CD4-positive, CD25-positive, alpha-beta regulatory T cell (primary cell): ENCODE measurements around the gene SETD1B. TPM values are rescaled to one million over a fixed set of nuclear protein-coding genes. Genes with fewer than 3 reads are reported as not detected.

Source experiments
- ATAC-seq, 2 donors: fragments of 150-1000 bp; cut with Tn5 transposase; one replicate each; pipeline ENCODE4 v1.10.0; 2021; ENCODE audit warnings: low read depth in 2 of 2, moderate number of reproducible peaks in 2 of 2, moderate library complexity in 1 of 2
- DNase-seq, 3 donors: peaks; one replicate each; pipeline versions ENCODE4 v3.0.0 to v3.0.0-alpha.2; 2012 to 2022; ENCODE audit warnings: mixed read lengths in 1 of 3
- H3K27ac ChIP-seq: one replicate; pipeline ENCODE4 v1.7.0; 2013; ENCODE audit warnings: mild to moderate bottlenecking, low read length; ENCODE audit not compliant: insufficient read depth, poor library complexity, severe bottlenecking
- H3K27me3 ChIP-seq: one replicate; pipeline ENCODE4 v1.7.0; 2013; ENCODE audit warnings: low read length; ENCODE audit not compliant: control insufficient read depth, insufficient read depth
- H3K36me3 ChIP-seq: one replicate; pipeline ENCODE4 v1.7.0; 2013; ENCODE audit warnings: mild to moderate bottlenecking, low read length, moderate library complexity; ENCODE audit not compliant: control insufficient read depth, insufficient read depth
- H3K4me1 ChIP-seq: 2 replicates; pipeline ENCODE4 v1.7.0; 2013; ENCODE audit warnings: mild to moderate bottlenecking, low read length; ENCODE audit not compliant: insufficient read depth, control insufficient read depth, poor library complexity, severe bottlenecking
- H3K4me3 ChIP-seq: one replicate; pipeline ENCODE4 v1.7.0; 2013; ENCODE audit warnings: low read depth, mild to moderate bottlenecking, low read length, moderate library complexity
- H3K9me3 ChIP-seq, 2 experiments: 1 replicate in 1 of 2; 2 replicates in 1 of 2; pipeline ENCODE4 v1.7.0; 2013; ENCODE audit warnings: low read length in 2 of 2, mild to moderate bottlenecking in 1 of 2, moderate library complexity in 1 of 2; ENCODE audit not compliant: control insufficient read depth in 2 of 2
- H3K27ac Mint-ChIP-seq, 3 donors: one replicate each; pipeline ENCODE4 v1.8.0; 2020 to 2022; ENCODE audit warnings: mild to moderate bottlenecking in 3 of 3, mixed read lengths in 3 of 3, moderate library complexity in 2 of 3
- H3K27me3 Mint-ChIP-seq: one replicate; pipeline ENCODE4 v1.8.0; 2022; ENCODE audit warnings: mild to moderate bottlenecking, mixed read lengths
- H3K36me3 Mint-ChIP-seq: one replicate; pipeline ENCODE4 v1.8.0; 2020; ENCODE audit warnings: mixed read lengths
- H3K4me1 Mint-ChIP-seq, 4 donors: one replicate each; pipeline ENCODE4 v1.8.0; 2020 to 2022; ENCODE audit warnings: mixed read lengths in 4 of 4, mild to moderate bottlenecking in 1 of 4
- H3K4me3 Mint-ChIP-seq, 4 donors: one replicate each; pipeline ENCODE4 v1.8.0; 2020 to 2022; ENCODE audit warnings: mild to moderate bottlenecking in 4 of 4, mixed read lengths in 4 of 4, moderate library complexity in 3 of 4
- H3K9me3 Mint-ChIP-seq, 7 donors: one replicate each; pipeline ENCODE4 v1.8.0; 2020 to 2022; ENCODE audit warnings: mixed read lengths in 7 of 7, mild to moderate bottlenecking in 3 of 7, moderate library complexity in 2 of 7
- polyA plus RNA-seq, 4 donors: library from polyadenylated mRNA; unstranded; fragments of 300-500 nt; fragmentation: Illumina TruSeq; gene quantifications; one replicate each; pipeline ENCODE4 v1.2.3, GENCODE V29; 2021
- total RNA-seq: library from RNA; stranded (reverse); gene quantifications from one replicate; pipeline ENCODE4 v1.2.3, GENCODE V29; 2022

The SETD1B gene
- total and polyA plus RNA-seq, 5 donors from 2014 or later = 1.2 to 118 (median 1.8) TPM

- H3K27me3 Mint-ChIP-seq = no peaks in the 10 kb centered on the region
- Histone ChIP-seq H3K9me3 (no peaks in the 10 kb centered on the region), H3K36me3 (no peaks in the 10 kb centered on the region), H3K27ac (no peak overlapping the region), H3K4me3 (no peak overlapping the region), H3K27me3 (no peaks in the 10 kb centered on the region), H3K4me1 (no peaks in the 10 kb centered on the region)
- H3K4me3 Mint-ChIP-seq = no peak overlapping the region
- peaks cover 4% of the 10 kb centered on the region for H3K36me3 Mint-ChIP-seq
- H3K4me1 Mint-ChIP-seq = peaks cover 0 to 4% (median 0%) of the 10 kb centered on the region in 4 donors
- DNase-seq (no peak), ATAC-seq (no peak)
- H3K27ac Mint-ChIP-seq = no peak overlapping the region
- H3K9me3 Mint-ChIP-seq = no peaks in the 10 kb centered on the region
These were observed 37.3 kb upstream of the SETD1B start for GRCh38 chr12:121766290-121767039.

GRCh38 chr12:121767525-121768016 is 36.2 kb upstream of the SETD1B start:
- Mint-ChIP-seq H3K4me3 (no peak overlapping the region), H3K9me3 (no peaks in the 10 kb centered on the region), H3K36me3 (no peaks in the 10 kb centered on the region), H3K4me1 (peaks cover 0 to under 1% (median 0%) of the 10 kb centered on the region in 4 donors), H3K27ac (no peak overlapping the region), H3K27me3 (no peaks in the 10 kb centered on the region)
- Histone ChIP-seq H3K4me1 (no peaks in the 10 kb centered on the region), H3K4me3 (no peak overlapping the region), H3K36me3 (no peaks in the 10 kb centered on the region), H3K9me3 (no peaks in the 10 kb centered on the region), H3K27me3 (no peaks in the 10 kb centered on the region), H3K27ac (no peak overlapping the region)
- DNase-seq (no peak), ATAC-seq (no peak)

GRCh38 chr12:121769297-121769830 is 34.4 kb upstream of the SETD1B start:
- Mint-ChIP-seq H3K9me3 (no peaks in the 10 kb centered on the region), H3K27ac (peak overlapping the region in 1 of 3 donors; percentile 90), H3K27me3 (no peaks in the 10 kb centered on the region), H3K36me3 (no peaks in the 10 kb centered on the region), H3K4me1 (peaks cover 0 to 10% (median 7%) of the 10 kb centered on the region in 4 donors), H3K4me3 (no peak overlapping the region)
- ATAC-seq (no peak), DNase-seq (no peak)
- Histone ChIP-seq H3K27me3 (no peaks in the 10 kb centered on the region), H3K4me3 (no peak overlapping the region), H3K4me1 (peaks cover 9% of the 10 kb centered on the region), H3K9me3 (no peaks in the 10 kb centered on the region), H3K36me3 (no peaks in the 10 kb centered on the region), H3K27ac (no peak overlapping the region)

GRCh38 chr12:121769831-121770301 is 33.9 kb upstream of the SETD1B start:
- Mint-ChIP-seq H3K4me3 (no peak overlapping the region), H3K27ac (peak overlapping the region in 1 of 3 donors; percentile 90), H3K27me3 (no peaks in the 10 kb centered on the region), H3K9me3 (no peaks in the 10 kb centered on the region), H3K36me3 (no peaks in the 10 kb centered on the region), H3K4me1 (peaks cover 0 to 10% (median 7%) of the 10 kb centered on the region in 4 donors)
- Histone ChIP-seq H3K9me3 (no peaks in the 10 kb centered on the region), H3K27ac (no peak overlapping the region), H3K4me3 (no peak overlapping the region), H3K27me3 (no peaks in the 10 kb centered on the region), H3K4me1 (peaks cover 9% of the 10 kb centered on the region), H3K36me3 (no peaks in the 10 kb centered on the region)
- DNase-seq = no peak
- ATAC-seq = no peak

GRCh38 chr12:121770388-121770787 is 33.4 kb upstream of the SETD1B start:
- no peak overlapping the region for H3K27ac ChIP-seq
- Mint-ChIP-seq H3K4me1 (peaks cover 0 to 10% (median 7%) of the 10 kb centered on the region in 4 donors), H3K27ac (no peak overlapping the region), H3K9me3 (no peaks in the 10 kb centered on the region), H3K36me3 (no peaks in the 10 kb centered on the region), H3K27me3 (no peaks in the 10 kb centered on the region), H3K4me3 (no peak overlapping the region)
- H3K27me3 ChIP-seq = no peaks in the 10 kb centered on the region
- peaks cover 9% of the 10 kb centered on the region for H3K4me1 ChIP-seq
- H3K4me3 ChIP-seq = no peak overlapping the region
- no peaks in the 10 kb centered on the region for H3K36me3 ChIP-seq
- ATAC-seq (no peak), DNase-seq (no peak)
- H3K9me3 ChIP-seq = no peaks in the 10 kb centered on the region

- no peak overlapping the region for H3K27ac Mint-ChIP-seq
- DNase-seq = no peak
- Histone ChIP-seq H3K27ac (no peak overlapping the region), H3K4me1 (peaks cover 12% of the 10 kb centered on the region), H3K27me3 (no peaks in the 10 kb centered on the region), H3K36me3 (no peaks in the 10 kb centered on the region), H3K9me3 (no peaks in the 10 kb centered on the region), H3K4me3 (no peak overlapping the region)
- no peaks in the 10 kb centered on the region for H3K27me3 Mint-ChIP-seq
- peak overlapping the region in 1 of 4 donors; percentile 84 for H3K4me3 Mint-ChIP-seq
- H3K36me3 Mint-ChIP-seq = no peaks in the 10 kb centered on the region
- no peak for ATAC-seq
- H3K4me1 Mint-ChIP-seq = peaks cover 0 to 10% (median 8%) of the 10 kb centered on the region in 4 donors
- H3K9me3 Mint-ChIP-seq = no peaks in the 10 kb centered on the region
These were observed 32.8 kb upstream of the SETD1B start for GRCh38 chr12:121770813-121771625.

- Mint-ChIP-seq H3K4me1 (peaks cover 0 to 19% (median 11%) of the 10 kb centered on the region in 4 donors), H3K9me3 (no peaks in the 10 kb centered on the region), H3K4me3 (peak overlapping the region in 1 of 4 donors; percentile 3), H3K27me3 (no peaks in the 10 kb centered on the region), H3K36me3 (no peaks in the 10 kb centered on the region), H3K27ac (peak overlapping the region; percentile 43 to 65 (median 46))
- Histone ChIP-seq H3K27me3 (no peaks in the 10 kb centered on the region), H3K4me1 (peaks cover 20% of the 10 kb centered on the region), H3K27ac (peak overlapping the region; percentile 5), H3K9me3 (no peaks in the 10 kb centered on the region), H3K36me3 (no peaks in the 10 kb centered on the region), H3K4me3 (no peak overlapping the region)
- peak; percentile 70 to 87 (median 81) for DNase-seq
- ATAC-seq = peak; percentile 83 to 89
These were observed 30.6 kb upstream of the SETD1B start for GRCh38 chr12:121773011-121773777.
